Kidney (tissue), 14 donors: ENCODE results near the gene RPS18. TPM values are rescaled to one million over a fixed set of nuclear protein-coding genes. Genes with fewer than 3 reads are reported as not detected.

Experiments used
- DNase-seq, 5 donors: peaks; one replicate each; pipeline ENCODE4 v3.0.0-alpha.2; 2013 to 2020
- FAIRE-seq: peaks from 2 replicates; lab custom pipeline; 2012; peaks lifted over from hg19 to GRCh38; lab: Jason Lieb, UNC
- H3K27ac ChIP-seq, 2 donors: one replicate each; pipeline ENCODE4 v1.7.0; 2013; ENCODE audit warnings: low read depth in 2 of 2, low read length in 2 of 2, inconsistent platforms in 1 of 2
- H3K27me3 ChIP-seq: one replicate; pipeline ENCODE4 v1.7.1; 2013; ENCODE audit warnings: low read length, inconsistent platforms; ENCODE audit not compliant: control insufficient read depth, insufficient read depth
- H3K36me3 ChIP-seq, 3 donors: one replicate each; pipeline versions ENCODE4 v1.7.0 to v1.7.1; 2013; ENCODE audit warnings: low read length in 3 of 3, control low read depth in 1 of 3, inconsistent platforms in 1 of 3; ENCODE audit not compliant: insufficient read depth in 3 of 3, control insufficient read depth in 2 of 3
- H3K4me1 ChIP-seq, 3 donors: one replicate each; pipeline versions ENCODE4 v1.7.0 to v1.7.1; 2013; ENCODE audit warnings: low read length in 3 of 3, inconsistent platforms in 1 of 3, low read depth in 1 of 3; ENCODE audit not compliant: control insufficient read depth in 2 of 3, insufficient read depth in 2 of 3
- H3K4me3 ChIP-seq, 3 donors: one replicate each; pipeline versions ENCODE4 v1.7.0 to v1.8.1; 2013; ENCODE audit warnings: low read length in 3 of 3, control low read depth in 1 of 3, inconsistent platforms in 1 of 3
- H3K9ac ChIP-seq, 3 donors: one replicate each; pipeline versions ENCODE4 v1.7.0 to v1.7.1; 2013; ENCODE audit warnings: low read length in 3 of 3, control low read depth in 1 of 3, inconsistent platforms in 1 of 3
- H3K9me3 ChIP-seq, 3 donors: one replicate each; pipeline versions ENCODE4 v1.7.0 to v1.7.1; 2013; ENCODE audit warnings: low read length in 3 of 3, control low read depth in 1 of 3, inconsistent platforms in 1 of 3; ENCODE audit not compliant: control insufficient read depth in 2 of 3, insufficient read depth in 1 of 3
- intact Hi-C: fragments of 100-400 bp; cut with DNase I; formaldehyde crosslinking; loops from one replicate; pipeline ENCODE4 v1.11.1; 2022
- polyA plus RNA-seq: library from polyadenylated mRNA; stranded (reverse); fragments of 350-450 nt; fragmentation: Illumina TruSeq; extraction: RNeasy Lipid Tissue Mini Kit (QIAGEN cat#74804); gene quantifications from one replicate; pipeline ENCODE4 v1.2.3, GENCODE V29; 2014; ENCODE audit warnings: low read depth, low replicate concordance; ENCODE audit not compliant: insufficient read depth
- total RNA-seq: library from RNA; stranded (reverse); fragmentation: NEBNext Ultra II Directional; extraction: Animal tissue kit (Norgen Biotek cat#: 25700); gene quantifications from one replicate; pipeline ENCODE4 v1.2.1, GENCODE V29; 2021
- TF ChIP-seq, protein P1 (sequence below): IDR thresholded peaks from 3 replicates; pipeline ENCODE4 v1.5.1; 2012; ENCODE audit warnings: mild to moderate bottlenecking, moderate library complexity, borderline replicate concordance; ENCODE audit not compliant: insufficient read depth; ENCODE audit errors: extremely low read depth
- donor health status: control.
- donor health status: control.
- donor health status: control.
- donor health status: control.
- donor health status: control.
- donor health status: DM: yes; HTN: yes; CAD: no.
- donor health status: Normal renal cell carcinoma (clear cell type).

Gene RPS18
- total and polyA plus RNA-seq, 2 donors from 2014 or later: 1,706 to 2,618 TPM

- no peaks in the 10 kb centered on the region for H3K9me3 ChIP-seq
- intact Hi-C loops: no loop called here
- FAIRE-seq: no peak
- DNase-seq: peak in 2 of 5 donors; percentile 66 to 76
- H3K27me3 ChIP-seq: no peaks in the 10 kb centered on the region
- peaks cover 5 to 17% (median 11%) of the 10 kb centered on the region in 3 donors for H3K36me3 ChIP-seq
- H3K27ac ChIP-seq: no peak overlapping the region
- TF ChIP-seq, protein P1, sequence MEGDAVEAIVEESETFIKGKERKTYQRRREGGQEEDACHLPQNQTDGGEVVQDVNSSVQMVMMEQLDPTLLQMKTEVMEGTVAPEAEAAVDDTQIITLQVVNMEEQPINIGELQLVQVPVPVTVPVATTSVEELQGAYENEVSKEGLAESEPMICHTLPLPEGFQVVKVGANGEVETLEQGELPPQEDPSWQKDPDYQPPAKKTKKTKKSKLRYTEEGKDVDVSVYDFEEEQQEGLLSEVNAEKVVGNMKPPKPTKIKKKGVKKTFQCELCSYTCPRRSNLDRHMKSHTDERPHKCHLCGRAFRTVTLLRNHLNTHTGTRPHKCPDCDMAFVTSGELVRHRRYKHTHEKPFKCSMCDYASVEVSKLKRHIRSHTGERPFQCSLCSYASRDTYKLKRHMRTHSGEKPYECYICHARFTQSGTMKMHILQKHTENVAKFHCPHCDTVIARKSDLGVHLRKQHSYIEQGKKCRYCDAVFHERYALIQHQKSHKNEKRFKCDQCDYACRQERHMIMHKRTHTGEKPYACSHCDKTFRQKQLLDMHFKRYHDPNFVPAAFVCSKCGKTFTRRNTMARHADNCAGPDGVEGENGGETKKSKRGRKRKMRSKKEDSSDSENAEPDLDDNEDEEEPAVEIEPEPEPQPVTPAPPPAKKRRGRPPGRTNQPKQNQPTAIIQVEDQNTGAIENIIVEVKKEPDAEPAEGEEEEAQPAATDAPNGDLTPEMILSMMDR: no peak
- no peak overlapping the region for H3K9ac ChIP-seq
- H3K4me3 ChIP-seq: no peak overlapping the region
- H3K4me1 ChIP-seq: peaks cover 0 to 38% (median 12%) of the 10 kb centered on the region in 3 donors
These were observed 44.1 kb downstream of the RPS18 start for GRCh38 chr6:33315793-33316602.

GRCh38 chr6:33316603-33317418 is 44.9 kb downstream of the RPS18 start:
- H3K27ac ChIP-seq: peak overlapping the region in 1 of 2 donors; percentile 54
- DNase-seq: peak in 2 of 5 donors; percentile 80 to 82

GRCh38 chr6:33317419-33317668 is 45.5 kb downstream of the RPS18 start:
- FAIRE-seq: no peak
- intact Hi-C loops: no loop called here
- Histone ChIP-seq H3K27me3 (no peaks in the 10 kb centered on the region), H3K4me3 (peak overlapping the region; percentile 56 to 63 (median 61)), H3K9ac (no peak overlapping the region), H3K4me1 (peaks cover 0 to 38% (median 12%) of the 10 kb centered on the region in 3 donors), H3K36me3 (peaks cover 5 to 17% (median 11%) of the 10 kb centered on the region in 3 donors), H3K27ac (peak overlapping the region; percentile 45 to 54), H3K9me3 (no peaks in the 10 kb centered on the region)
- TF ChIP-seq, protein P1: no peak
- no peak for DNase-seq

More at GRCh38 chr6:33316603-33317418, 44.9 kb downstream of the RPS18 start:
- no peaks in the 10 kb centered on the region for H3K9me3 ChIP-seq
- H3K9ac ChIP-seq: no peak overlapping the region
- TF ChIP-seq, protein P1: no peak
- peak overlapping the region; percentile 56 to 63 (median 61) for H3K4me3 ChIP-seq
- H3K36me3 ChIP-seq: peaks cover 5 to 17% (median 11%) of the 10 kb centered on the region in 3 donors
- H3K27me3 ChIP-seq: no peaks in the 10 kb centered on the region
- H3K4me1 ChIP-seq: peaks cover 0 to 39% (median 12%) of the 10 kb centered on the region in 3 donors
- intact Hi-C loops: no loop called here
- no peak for FAIRE-seq
